Stimulated activated CD8-positive, alpha-beta memory T cell treated with anti-CD3 and anti-CD28 coated beads, Interleukin-2, amount 100 ng/mL, for 1 hour (primary cell): Measurements from ENCODE around the gene DPF1.
"Not testable (repeated sequence)": the region's sequence is repeated elsewhere in the genome, so short reads cannot be mapped to it uniquely, and the experiment has no call there.

Experiments used
- DNase-seq, 2 donors: peaks; one replicate each; pipeline ENCODE4 v3.0.0-alpha.2; 2020; ENCODE audit warnings: low read depth in 2 of 2

DPF1 gene

DNA sequence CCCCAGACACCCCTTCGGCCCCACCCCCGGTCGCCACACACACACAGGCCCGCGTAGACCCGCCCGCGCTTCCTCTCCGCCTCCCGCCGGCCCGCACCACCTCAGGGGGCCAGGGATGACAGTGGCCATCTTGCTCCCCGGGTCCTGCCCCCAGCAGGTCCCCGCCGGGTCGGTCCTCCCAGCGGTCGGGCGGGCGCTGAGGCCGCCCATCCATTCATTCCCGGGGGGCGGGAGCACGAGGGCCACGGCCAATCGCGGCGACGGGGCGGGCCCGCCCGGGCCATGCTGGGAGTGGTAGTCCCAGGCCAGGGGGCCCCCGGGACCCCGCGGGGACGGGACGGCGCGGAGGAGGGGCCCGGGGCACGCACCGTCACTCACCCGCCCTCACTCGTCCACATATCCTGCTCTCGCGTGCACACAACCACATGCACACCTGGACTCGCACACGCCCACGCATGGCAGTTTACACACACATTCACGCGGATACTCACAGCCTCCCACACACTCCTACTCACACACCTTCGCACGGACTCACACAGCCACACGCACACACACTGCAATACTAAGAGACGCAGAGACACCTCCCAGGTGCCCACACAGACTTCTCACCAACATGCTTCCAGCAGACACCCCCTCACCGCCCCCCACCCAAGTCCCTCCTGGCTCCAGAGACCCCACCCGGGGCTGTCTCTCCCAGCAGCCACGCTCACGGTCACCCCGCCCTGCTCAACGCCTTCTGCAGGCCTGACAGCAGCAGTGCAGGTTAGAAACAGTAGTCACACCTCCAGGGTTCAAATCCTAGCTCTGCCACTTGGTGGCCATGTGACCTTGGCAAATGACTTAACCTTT lies at the start of gene DPF1:
DPF1 (minus strand) TSS at position 209 of the 849 bp plus-strand sequence; CDS start at position 129, 80 bp downstream.
- no peak for DNase-seq

GRCh38 chr19:38273499-38273898 lies 49.5 kb upstream of the DPF1 start:
- no peak for DNase-seq

GRCh38 chr19:38270587-38271167 lies 46.7 kb upstream of the DPF1 start:
- DNase-seq = no peak

DNA sequence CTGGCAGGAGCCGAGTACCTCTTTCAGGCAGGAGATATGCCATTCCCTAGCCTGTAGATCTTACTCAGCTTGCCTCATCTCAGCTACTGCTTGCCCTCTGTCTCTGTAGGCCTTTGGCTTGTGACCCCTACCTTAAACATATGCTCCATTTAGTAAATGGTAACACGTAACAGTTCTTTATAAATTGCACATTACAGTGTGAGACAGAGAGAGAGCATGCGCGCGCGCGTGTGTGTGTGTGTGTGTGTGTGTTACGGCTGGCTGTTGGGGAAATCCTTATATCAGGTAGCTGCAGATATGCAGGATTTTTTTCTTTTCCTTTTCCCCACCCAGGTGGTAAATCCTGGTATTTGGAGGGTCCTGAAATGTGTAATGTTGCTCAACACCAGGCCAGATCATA lies 44.5 kb upstream of the DPF1 start:
- no peak for DNase-seq

DNA sequence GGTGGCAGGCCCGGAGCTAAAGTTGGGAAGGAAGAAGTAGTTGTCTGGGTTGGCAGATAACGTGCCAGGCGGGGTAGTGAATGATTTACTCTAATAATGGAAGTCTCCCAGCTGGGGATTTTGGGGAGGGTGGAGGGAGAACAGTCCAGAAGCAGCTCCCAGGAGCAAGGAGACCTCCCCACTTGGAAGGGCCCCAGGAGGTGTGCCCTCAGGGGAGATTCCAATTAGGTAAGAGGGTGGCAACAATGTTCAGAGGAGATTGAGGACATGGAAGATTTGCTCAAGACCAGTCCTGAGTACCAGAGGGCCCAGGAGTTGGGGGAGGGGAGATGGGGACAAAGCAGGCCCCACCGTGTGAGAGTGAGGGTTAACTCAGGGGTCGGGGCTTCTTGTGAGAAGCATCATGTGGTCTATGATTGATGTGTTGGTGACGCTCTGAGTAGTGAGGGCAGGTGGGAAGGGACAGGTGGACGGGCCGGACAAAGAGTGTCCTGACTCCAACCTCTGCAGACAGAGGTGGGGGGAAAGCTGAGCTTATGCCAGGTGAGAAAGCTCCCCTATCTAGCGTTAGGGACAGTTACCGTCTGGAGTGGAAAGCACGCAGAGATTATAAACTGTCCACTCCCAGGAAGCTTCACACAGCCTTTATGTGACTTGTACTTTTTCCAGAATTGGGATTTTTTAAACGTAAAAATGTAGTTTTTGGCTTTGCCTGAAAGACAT lies 43.9 kb upstream of the DPF1 start:
- no peak for DNase-seq

- DNase-seq = no peak
Observed at GRCh38 chr19:38266981-38267597, 43.1 kb upstream of the DPF1 start.

GRCh38 chr19:38265921-38266429 lies 42.0 kb upstream of the DPF1 start:
- DNase-seq = no peak

DNA sequence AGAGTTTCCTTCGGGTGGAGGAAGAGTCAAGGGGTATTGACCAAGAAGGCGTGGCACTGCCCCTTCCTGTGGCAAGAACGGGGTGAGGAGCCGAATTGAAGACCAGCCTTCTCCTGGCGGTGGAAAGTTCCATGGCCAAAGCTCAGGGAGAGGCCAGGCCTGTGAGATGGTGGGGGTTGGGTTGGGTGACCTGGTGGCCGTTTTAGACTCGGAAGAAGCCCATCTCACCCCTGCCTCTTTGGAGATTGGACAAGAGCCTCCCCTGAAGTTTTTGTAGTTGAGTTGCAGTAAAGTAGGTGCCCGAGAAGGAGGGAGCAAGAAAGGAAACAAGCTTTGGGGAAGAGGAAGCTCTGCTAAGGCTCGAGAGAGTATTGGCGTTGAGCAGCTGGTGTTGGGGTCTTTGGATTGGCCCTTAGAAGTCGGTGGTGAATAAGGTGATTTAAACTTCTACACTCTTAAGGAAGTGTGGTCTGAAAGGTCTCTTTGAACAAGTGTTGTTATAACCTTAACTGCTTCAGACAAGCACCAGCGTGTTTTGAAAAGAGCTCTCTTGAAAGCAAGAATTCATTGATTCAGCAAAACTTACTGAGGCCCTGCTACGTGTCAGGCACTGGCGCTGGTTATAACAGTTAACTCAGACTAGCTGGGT lies 41.3 kb upstream of the DPF1 start:
- no peak for DNase-seq

DNA sequence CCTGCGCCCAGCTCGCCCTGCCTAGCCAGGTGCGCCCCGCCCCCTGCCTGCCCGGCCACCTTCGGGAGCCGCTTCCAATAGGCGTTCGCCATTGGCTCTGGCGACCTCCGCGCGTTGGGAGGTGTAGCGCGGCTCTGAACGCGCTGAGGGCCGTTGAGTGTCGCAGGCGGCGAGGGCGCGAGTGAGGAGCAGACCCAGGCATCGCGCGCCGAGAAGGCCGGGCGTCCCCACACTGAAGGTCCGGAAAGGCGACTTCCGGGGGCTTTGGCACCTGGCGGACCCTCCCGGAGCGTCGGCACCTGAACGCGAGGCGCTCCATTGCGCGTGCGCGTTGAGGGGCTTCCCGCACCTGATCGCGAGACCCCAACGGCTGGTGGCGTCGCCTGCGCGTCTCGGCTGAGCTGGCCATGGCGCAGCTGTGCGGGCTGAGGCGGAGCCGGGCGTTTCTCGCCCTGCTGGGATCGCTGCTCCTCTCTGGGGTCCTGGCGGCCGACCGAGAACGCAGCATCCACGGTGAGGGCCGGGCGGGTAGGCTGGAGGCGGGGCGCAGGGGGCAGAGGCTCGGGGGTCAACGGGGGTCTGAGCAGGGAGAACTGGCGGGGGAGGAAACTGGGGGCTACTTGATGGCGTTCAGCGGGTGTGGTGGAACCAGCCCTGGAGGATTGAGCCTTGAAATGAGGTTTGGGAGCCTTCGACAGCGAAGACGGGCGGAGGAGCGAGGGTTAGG lies 40.6 kb upstream of the DPF1 start, which contains the start of gene SPINT2:
SPINT2 (plus strand) TSS at position 88 of the 727 bp plus-strand sequence; CDS start at position 408, 320 bp downstream.
- DNase-seq = peak in 1 of 2 donors; percentile 20

GRCh38 chr19:38263689-38264485 lies 39.9 kb upstream of the DPF1 start:
- DNase-seq = peak; percentile 14 to 59

GRCh38 chr19:38262585-38263268 lies 38.7 kb upstream of the DPF1 start:
- no peak for DNase-seq

DNA sequence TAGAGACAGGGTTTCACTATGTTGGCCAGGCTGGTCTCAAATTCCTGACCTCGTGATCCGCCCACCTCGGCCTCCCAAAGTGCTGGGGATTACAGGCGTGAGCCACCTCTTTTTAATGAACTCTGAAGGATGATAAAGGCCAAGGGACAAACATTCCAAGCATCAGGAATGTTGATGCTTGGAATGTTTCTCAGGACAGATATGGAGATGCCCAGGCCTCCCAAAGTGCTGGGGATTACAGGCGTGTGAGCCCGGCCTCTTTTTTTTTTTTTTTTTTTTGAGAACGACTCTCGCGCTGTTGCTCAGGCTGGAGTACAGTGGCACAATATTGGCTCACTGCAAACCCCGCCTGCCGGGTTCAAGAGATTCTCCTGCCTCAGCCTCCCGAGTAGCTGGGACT lies 37.9 kb upstream of the DPF1 start:
- not testable (repeated sequence) for DNase-seq

- DNase-seq = no peak
Observed at GRCh38 chr19:38255383-38256014, 31.5 kb upstream of the DPF1 start.

DNA sequence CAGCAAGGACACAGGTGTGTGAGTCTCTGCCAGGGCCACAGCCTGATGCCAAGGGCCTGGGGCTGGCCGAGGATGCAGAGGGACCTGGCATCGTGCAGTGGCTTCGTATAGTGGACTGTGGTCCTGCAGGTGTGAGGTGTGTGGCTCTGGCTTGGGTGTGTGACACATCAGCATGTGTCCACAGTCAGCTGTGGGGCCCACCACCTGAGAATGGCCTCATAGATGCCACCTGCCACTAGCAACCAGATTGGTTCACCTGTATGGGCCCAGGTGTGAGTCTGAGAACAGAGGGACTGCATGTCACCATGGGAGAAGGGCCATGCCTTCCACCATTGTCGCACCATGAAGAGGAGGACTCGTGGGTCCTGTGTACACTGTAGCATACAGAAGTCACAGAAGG lies 29.8 kb upstream of the DPF1 start:
- DNase-seq = no peak

GRCh38 chr19:38252941-38253691 lies 29.1 kb upstream of the DPF1 start:
- no peak for DNase-seq

- no peak for DNase-seq
Observed at GRCh38 chr19:38252385-38252784, 28.4 kb upstream of the DPF1 start.

GRCh38 chr19:38251564-38252051 lies 27.6 kb upstream of the DPF1 start:
- DNase-seq = no peak
